ENCODE measurements around the gene KLC1.
A peak's percentile ranks its signal among the peaks of the same experiment; 100 is the strongest.

KLC1 gene

GRCh38 chr14:103710771-103711377, 81.9 kb downstream of the KLC1 start:
- DNase-seq: no peak
- in situ Hi-C loops (cut with HindIII; ENCODE audit: low pct_ligation_motif_present, low pct_unique_long_range_greater_than_20kb, low sequenced_read_pairs): no loop called here

GRCh38 chr14:103711516-103712431, 82.8 kb downstream of the KLC1 start:
- in situ Hi-C loops (cut with HindIII; ENCODE audit: low pct_ligation_motif_present, low pct_unique_long_range_greater_than_20kb, low sequenced_read_pairs): no loop called here
- no peak for DNase-seq

GRCh38 chr14:103712633-103713247, 83.7 kb downstream of the KLC1 start:
- DNase-seq: no peak
- in situ Hi-C loops (cut with HindIII; ENCODE audit: low pct_ligation_motif_present, low pct_unique_long_range_greater_than_20kb, low sequenced_read_pairs): no loop called here

- in situ Hi-C loops (cut with HindIII; ENCODE audit: low pct_ligation_motif_present, low pct_unique_long_range_greater_than_20kb, low sequenced_read_pairs): no loop called here
- no peak for DNase-seq
Observed at GRCh38 chr14:103713304-103714062, 84.5 kb downstream of the KLC1 start.

- no peak for DNase-seq
- in situ Hi-C loops (cut with HindIII; ENCODE audit: low pct_ligation_motif_present, low pct_unique_long_range_greater_than_20kb, low sequenced_read_pairs): no loop called here
Observed at GRCh38 chr14:103714063-103714724, 85.2 kb downstream of the KLC1 start.

GRCh38 chr14:103715052-103716000, 86.3 kb downstream of the KLC1 start, which contains the start of the genes XRCC3 and ZFYVE21:
XRCC3 (minus strand) TSS chr14:103715451; CDS start chr14:103711087, 4,364 bp downstream.
ZFYVE21 (plus strand) TSS chr14:103715810; CDS start chr14:103715842, 32 bp downstream.
- peak; percentile 97 for DNase-seq
- in situ Hi-C loops (cut with HindIII; ENCODE audit: low pct_ligation_motif_present, low pct_unique_long_range_greater_than_20kb, low sequenced_read_pairs): no loop called here

GRCh38 chr14:103716091-103716801, 87.2 kb downstream of the KLC1 start:
- peak; percentile 16 for DNase-seq
- in situ Hi-C loops (cut with HindIII; ENCODE audit: low pct_ligation_motif_present, low pct_unique_long_range_greater_than_20kb, low sequenced_read_pairs): no loop called here

GRCh38 chr14:103716899-103717411, 87.9 kb downstream of the KLC1 start:
- no peak for DNase-seq
- in situ Hi-C loops (cut with HindIII; ENCODE audit: low pct_ligation_motif_present, low pct_unique_long_range_greater_than_20kb, low sequenced_read_pairs): no loop called here

- in situ Hi-C loops (cut with HindIII; ENCODE audit: low pct_ligation_motif_present, low pct_unique_long_range_greater_than_20kb, low sequenced_read_pairs): no loop called here
- no peak for DNase-seq
Observed at GRCh38 chr14:103718572-103718971, 89.6 kb downstream of the KLC1 start.

GRCh38 chr14:103719751-103720150, 90.7 kb downstream of the KLC1 start:
- DNase-seq: no peak
- in situ Hi-C loops (cut with HindIII; ENCODE audit: low pct_ligation_motif_present, low pct_unique_long_range_greater_than_20kb, low sequenced_read_pairs): no loop called here

GRCh38 chr14:103721334-103722120, 92.5 kb downstream of the KLC1 start:
- in situ Hi-C loops (cut with HindIII; ENCODE audit: low pct_ligation_motif_present, low pct_unique_long_range_greater_than_20kb, low sequenced_read_pairs): no loop called here
- DNase-seq: no peak

GRCh38 chr14:103723748-103724081, 94.7 kb downstream of the KLC1 start:
- in situ Hi-C loops (cut with HindIII; ENCODE audit: low pct_ligation_motif_present, low pct_unique_long_range_greater_than_20kb, low sequenced_read_pairs): no loop called here
- DNase-seq: no peak

GRCh38 chr14:103724116-103724515, 95.1 kb downstream of the KLC1 start:
- in situ Hi-C loops (cut with HindIII; ENCODE audit: low pct_ligation_motif_present, low pct_unique_long_range_greater_than_20kb, low sequenced_read_pairs): no loop called here
- DNase-seq: no peak

- in situ Hi-C loops (cut with HindIII; ENCODE audit: low pct_ligation_motif_present, low pct_unique_long_range_greater_than_20kb, low sequenced_read_pairs): no loop called here
- DNase-seq: no peak
Observed at GRCh38 chr14:103725001-103725682, 96.1 kb downstream of the KLC1 start.

GRCh38 chr14:103725739-103726395, 96.9 kb downstream of the KLC1 start:
- DNase-seq: no peak
- in situ Hi-C loops (cut with HindIII; ENCODE audit: low pct_ligation_motif_present, low pct_unique_long_range_greater_than_20kb, low sequenced_read_pairs): no loop called here

Measured in ACHN (cell line).